HG03095 (cell line): Measurements from ENCODE around the gene DNMT3B.
"Not testable (repeated sequence)": the region's sequence is repeated elsewhere in the genome, so short reads cannot be mapped to it uniquely, and the experiment has no call there.

Experiments
- ATAC-seq: cut with Tn5 transposase; IDR thresholded peaks from one replicate; pipeline ENCODE4 v1.9.1; 2021; ENCODE audit warnings: moderate library complexity; ENCODE audit not compliant: unreplicated experiment

Gene DNMT3B

DNA sequence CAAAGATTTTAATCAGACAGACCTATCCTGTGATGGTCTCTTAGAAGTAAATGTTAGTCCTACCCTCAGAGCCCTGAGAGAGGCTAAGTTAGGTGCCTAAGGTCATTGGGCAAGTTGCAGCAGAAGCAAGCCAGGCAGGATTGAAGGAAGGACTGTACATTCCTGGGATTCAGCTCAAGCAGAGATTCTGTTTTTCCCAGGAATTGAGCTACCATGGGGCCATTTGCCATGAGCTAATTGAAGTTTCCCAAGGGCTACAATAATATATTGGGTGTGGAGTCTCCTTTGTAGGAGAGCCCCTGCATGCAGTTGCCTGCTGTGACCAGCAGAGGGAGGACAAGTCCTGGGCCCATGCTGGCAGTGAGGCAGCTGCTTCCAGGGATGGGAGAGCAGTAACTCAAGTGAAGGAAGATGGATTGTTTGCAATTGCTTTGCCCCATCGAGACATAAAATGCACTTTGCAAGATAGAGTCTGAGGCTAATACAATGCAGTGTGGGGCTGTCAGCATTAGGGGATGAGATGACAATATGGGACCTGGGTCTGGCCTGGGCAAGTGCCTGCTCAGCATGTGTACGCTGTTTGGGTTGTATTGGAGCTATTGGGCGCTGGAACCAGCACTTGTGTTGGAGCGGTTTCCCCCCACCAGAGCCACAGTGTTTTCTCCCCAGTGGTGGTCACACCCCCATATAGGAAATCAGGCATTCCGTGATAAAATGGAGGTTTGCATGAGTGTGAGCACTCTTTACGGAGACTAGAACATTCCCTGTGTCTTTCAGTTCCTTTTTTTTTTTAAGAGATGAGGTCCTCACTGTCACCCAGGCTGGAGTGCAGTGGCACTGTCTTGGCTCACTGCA is 27.9 kb downstream of the DNMT3B start:
- peak; percentile 46 for ATAC-seq

- ATAC-seq, result no peak
These were observed 28.5 kb downstream of the DNMT3B start for GRCh38 chr20:32790751-32791057.

DNA sequence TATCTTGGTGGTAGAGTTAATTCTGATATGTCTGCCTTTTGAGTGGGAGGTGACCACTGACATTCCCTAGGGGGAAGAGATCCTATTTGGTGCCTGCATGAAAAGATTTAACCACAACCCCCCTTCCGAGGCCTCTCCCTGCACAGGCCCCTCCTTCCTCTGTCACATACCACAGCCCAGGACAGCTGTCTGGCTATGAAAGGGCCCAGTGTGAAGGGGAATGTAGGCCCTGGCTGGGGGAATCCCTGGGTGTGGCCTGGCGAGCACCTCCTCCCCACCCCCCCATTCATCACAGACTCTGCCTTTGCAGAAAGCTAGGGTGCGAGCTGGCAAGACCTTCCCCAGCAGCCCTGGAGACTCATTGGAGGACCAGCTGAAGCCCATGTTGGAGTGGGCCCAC is 30.1 kb downstream of the DNMT3B start:
- ATAC-seq, result peak; percentile 66

DNA sequence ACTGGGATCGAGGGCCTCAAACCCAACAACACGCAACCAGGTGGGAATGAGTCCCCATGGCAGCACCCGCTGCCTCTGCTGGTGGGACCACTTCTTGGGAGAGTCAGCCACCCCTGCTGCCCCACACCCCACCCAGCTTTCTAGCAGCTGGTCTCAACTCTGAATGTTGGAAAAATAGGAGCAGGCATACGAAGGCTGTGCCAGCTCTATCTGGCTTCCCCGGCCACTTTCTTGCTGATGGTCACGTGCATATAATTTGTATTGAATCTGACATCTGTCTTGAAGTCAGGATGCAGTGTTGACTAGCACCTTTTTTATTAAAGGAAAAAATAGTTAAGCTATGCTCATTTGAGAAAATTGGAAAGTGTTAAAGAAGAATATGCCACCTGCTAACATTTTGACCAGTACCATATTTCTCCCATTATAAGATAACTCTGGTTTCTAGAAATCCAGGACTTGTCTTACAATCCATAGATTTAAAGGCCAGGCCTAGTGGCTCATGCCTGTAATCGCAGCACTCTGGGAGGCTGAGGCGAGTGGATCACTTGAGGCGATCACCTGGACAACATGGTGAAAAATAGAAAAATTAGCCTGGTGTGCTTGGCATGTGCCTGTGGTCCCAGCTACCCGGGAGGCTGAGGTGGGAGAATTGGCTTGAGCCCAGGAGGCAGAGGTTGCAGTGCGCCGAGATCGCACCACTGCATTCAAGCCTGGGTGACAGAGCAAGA is 30.7 kb downstream of the DNMT3B start:
- no peak for ATAC-seq

DNA sequence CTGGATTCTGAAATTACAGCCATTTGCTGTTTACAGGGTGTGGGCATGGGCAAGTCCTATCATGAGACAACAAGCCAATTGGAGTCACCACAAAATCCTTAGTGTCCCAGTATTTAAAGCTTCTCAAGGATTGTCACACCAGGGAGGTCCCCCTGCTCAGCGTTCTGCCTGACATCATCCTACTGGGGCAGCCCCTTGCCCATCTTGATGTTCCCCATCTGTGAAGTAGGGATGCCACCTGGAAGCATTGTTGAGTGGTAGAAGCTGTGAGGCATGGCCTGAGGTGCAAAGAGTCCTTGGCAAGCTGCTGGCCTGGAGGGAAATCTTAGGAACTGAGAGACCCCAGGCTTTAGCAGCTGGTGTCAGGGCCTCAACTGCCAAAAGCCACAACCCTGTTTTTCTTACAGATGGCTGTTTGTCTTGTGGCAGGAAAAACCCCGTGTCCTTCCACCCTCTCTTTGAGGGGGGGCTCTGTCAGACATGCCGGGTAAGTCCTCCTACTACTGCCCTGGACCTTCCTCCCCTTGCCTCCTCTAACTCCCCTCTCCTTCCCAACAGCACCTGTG is 34.3 kb downstream of the DNMT3B start:
- no peak for ATAC-seq

DNA sequence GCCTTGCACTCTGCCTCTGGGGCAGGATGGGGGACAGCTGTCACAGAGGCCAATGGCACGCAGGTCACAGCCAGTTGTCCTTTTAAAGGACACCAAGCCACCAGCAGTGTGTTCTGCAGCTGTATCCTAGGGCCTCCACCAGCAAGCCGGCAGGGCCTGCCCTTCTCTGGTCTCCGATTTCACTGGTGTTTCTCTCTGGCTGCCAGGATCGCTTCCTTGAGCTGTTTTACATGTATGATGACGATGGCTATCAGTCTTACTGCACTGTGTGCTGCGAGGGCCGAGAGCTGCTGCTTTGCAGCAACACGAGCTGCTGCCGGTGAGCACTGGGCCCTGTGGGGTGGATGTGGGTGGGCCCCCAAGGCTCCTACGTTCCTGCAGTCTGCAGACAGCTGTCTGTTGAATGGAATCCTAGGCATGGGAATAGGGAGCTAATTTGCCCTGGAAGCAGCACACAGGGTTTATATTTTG is 34.8 kb downstream of the DNMT3B start:
- no peak for ATAC-seq

DNA sequence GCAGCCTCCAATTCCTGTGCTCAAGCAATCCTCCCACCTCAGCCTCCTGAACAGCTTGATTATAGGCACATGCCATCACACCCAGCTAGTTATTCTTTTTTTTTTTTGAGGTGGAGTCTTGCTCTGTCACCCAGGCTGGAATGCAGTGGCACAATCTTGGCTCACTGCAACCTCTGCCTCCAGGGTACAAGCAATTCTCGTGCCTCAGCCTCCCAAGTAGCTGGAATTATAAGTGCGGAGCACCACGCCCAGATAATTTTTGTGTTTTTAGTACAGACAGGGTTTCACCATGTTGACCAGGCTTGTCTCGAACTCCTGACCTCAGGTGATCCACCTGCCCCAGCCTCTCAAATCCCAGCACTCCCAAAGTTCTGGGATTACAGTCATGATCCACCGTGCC is 35.4 kb downstream of the DNMT3B start:
- not testable (repeated sequence) for ATAC-seq

DNA sequence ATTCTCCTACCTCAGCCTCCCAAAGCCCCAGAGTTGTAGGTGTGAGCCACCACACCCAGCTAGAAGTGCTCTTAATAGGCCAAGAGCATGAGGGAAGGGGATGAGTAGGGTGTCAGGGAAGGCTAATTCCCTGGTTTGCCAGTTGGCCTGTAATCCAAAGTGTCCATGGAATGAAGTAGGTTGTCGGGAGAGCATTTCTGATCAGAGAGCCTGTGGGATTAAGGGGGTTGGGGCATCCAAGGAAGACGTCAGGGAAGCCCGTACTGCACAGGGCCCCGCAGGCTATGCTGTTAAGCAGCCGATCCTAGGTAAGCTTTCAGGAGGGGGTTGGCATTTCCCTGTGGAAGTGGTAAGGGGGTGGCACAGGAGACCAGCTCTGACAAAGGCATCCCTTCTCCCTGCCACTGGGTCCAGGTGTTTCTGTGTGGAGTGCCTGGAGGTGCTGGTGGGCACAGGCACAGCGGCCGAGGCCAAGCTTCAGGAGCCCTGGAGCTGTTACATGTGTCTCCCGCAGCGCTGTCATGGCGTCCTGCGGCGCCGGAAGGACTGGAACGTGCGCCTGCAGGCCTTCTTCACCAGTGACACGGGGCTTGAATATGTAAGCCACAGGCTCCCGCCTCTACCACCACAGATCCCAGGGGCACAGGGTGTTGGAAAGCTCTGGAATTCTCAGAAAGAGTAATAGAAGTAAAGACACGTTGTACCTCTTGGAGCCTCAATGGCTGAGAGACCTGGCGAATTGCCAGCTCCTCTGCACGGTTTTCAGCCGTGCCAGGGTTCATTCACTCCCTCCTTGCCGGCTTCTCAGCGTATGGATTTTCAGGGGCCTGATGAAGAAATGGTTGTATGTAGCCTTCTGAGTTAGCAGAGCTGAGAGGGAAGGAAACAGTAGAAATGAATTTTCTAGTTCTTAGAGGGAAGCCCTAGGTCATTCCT is 36.1 kb downstream of the DNMT3B start:
- no peak for ATAC-seq

- ATAC-seq, result no peak
These were observed 40.9 kb downstream of the DNMT3B start for GRCh38 chr20:32803092-32803491.

GRCh38 chr20:32804022-32804715 is 42.0 kb downstream of the DNMT3B start:
- ATAC-seq, result no peak

GRCh38 chr20:32804817-32805216 is 42.6 kb downstream of the DNMT3B start:
- ATAC-seq, result no peak

- no peak for ATAC-seq
These were observed 43.5 kb downstream of the DNMT3B start for GRCh38 chr20:32805721-32806120.

GRCh38 chr20:32806356-32806755 is 44.2 kb downstream of the DNMT3B start:
- ATAC-seq, result no peak

- ATAC-seq, result no peak
These were observed 45.5 kb downstream of the DNMT3B start for GRCh38 chr20:32807706-32808105.

GRCh38 chr20:32808438-32808837 is 46.3 kb downstream of the DNMT3B start:
- no peak for ATAC-seq

DNA sequence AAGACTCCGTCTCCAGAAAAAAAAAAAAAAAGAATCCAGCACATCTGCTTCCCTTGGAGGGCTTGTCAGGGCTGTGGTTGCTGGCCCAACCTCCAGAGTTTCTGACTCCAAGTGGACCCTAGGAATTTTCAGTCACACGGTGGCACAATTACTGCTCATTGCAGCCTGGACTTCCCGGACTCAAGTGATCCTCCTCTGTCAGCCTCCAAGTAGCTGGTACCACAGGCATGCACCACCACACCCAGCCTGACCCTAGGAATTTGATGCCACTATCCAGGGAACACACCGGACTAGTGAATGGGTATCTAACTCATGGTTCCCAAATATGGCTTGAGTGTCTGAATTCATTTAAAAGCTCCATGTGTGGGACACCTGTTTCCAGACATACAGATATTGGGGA is 47.7 kb downstream of the DNMT3B start:
- no peak for ATAC-seq

DNA sequence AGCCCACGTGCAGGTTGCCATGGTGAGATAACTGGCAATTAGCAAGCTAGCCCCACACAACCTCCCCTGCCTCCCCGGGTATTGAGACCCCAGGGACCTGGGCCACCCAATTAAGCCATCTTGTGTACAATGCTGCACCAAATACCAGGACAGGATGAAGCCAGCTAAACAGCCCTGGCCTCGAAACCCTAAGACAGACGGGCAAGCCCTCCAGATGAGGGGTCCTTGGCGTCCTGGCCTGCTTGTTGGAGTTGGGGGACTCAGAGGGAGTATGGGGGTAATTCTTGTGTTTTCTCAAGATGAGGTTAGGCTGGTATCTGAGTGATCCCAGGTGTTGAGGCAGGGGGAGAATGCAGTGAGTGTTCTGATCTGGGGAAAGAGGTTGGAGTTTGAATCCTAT is 48.8 kb downstream of the DNMT3B start:
- no peak for ATAC-seq

DNA sequence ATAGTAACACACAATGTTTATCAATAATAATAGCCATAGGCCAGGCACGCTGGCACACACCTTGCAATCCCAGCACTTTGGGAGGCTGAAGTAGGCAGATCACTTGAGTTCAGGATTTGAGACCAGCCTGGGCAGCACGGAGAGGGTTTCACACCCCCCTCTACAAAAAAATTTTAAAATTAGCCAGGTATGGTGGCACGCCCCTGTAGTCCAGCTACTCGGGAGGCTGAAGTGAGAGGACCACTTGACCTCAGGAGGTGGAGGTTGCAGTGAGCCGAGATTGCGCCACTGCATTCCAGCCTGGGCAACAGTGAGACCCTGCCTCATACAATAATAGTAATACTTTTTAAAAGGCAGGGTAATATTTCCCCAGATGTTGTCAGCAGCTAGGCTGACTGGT is 49.7 kb downstream of the DNMT3B start:
- ATAC-seq, result no peak

DNA sequence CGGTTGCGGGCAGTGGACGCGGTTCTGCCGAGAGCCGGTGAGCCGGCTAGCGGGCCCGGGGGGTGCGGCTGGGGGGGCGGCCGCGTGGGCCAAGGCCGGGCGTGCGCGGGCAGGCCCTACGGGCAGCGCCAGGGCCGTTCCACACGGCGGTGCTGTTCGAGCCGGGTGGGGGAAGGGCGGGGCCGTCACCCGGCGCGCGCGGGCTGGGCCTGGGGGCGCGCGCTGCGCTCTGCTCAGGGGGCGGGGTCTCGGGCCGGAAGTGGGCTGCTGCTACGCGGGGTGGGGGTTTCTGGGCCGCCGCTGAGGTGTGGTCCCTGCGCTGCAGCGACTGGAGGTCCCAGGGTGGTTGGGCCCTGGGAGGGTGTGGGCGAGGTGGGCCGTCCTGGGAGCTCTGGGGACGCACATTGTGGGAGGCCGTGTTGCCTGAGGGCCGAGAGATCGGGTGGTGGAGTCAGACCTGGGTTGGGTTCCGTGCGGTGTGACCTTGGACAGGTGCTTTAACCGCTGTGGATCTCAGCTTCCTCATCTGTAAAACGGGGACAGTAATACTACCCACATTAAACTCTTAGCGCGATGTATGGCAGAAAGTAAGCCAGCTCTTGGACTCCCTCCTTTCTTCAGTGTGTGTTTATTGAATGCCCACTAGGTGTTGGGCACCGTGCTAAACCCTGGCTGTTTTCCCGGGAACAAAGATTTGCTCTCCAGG is 58.0 kb downstream of the DNMT3B start:
- peak; percentile 58 for ATAC-seq
